Measurements from ENCODE around the gene GDF9. TPM values are rescaled to one million over a fixed set of nuclear protein-coding genes. Genes with fewer than 3 reads are reported as not detected.

GDF9 gene
- total RNA-seq, 1 experiment from 2014 or later = 0.49 TPM

GRCh38 chr5:132901036-132901435, 34.8 kb upstream of the GDF9 start:
- Histone ChIP-seq H3K36me3 (ENCODE audit: control insufficient read depth in 1 of 2, insufficient read depth in 2 of 2, low read length in 2 of 2) (peaks cover 22 to 27% of the 10 kb centered on the region in 2 experiments), H3K79me2 (ENCODE audit: insufficient read depth, low read length) (peaks cover 6% of the 10 kb centered on the region; the same call in 1 of the 2 replicates)

More at GRCh38 chr5:132901036-132901435, 34.8 kb upstream of the GDF9 start:
- intact Hi-C loops (cut with micrococcal nuclease) = no loop called here
- Histone ChIP-seq H2AFZ (ENCODE audit: low read depth, low read length, poor library complexity, severe bottlenecking) (no peak overlapping the region), H4K20me1 (ENCODE audit: insufficient read depth) (no peaks in the 10 kb centered on the region), H3K27ac (ENCODE audit: low read depth, low read length) (no peak overlapping the region), H3K9me3 (ENCODE audit: control insufficient read depth in 1 of 2, insufficient read depth in 1 of 2, low read depth in 1 of 2, low read length in 2 of 2) (no peaks in the 10 kb centered on the region), H3K9me2 (ENCODE audit: insufficient read depth) (no peaks in the 10 kb centered on the region), H3K4me2 (ENCODE audit: low read length) (no peak overlapping the region), H3K4me1 (ENCODE audit: control insufficient read depth in 1 of 2, insufficient read depth in 2 of 2, low read length in 2 of 2) (no peaks in the 10 kb centered on the region), H3K9ac (ENCODE audit: low read length) (no peak overlapping the region), H3K4me3 (replicated peaks in 1 of 2; ENCODE audit: low read depth in 1 of 2, low read length in 2 of 2) (no peak overlapping the region), H3K27me3 (ENCODE audit: insufficient read depth, low read length) (no peaks in the 10 kb centered on the region)
- no TSS peak for BruUV-seq (replicated peaks)
- no peak for TF ChIP-seq ELF1 (IDR thresholded peaks at IDR 0.05; ENCODE audit: borderline replicate concordance, low read depth)
- TF ChIP-seq SP1 (IDR thresholded peaks at IDR 0.05; ENCODE audit: low read depth) = no peak
- TF ChIP-seq ZFX (IDR thresholded peaks at IDR 0.05) = no peak
- TF ChIP-seq EGR1 (IDR thresholded peaks at IDR 0.05; ENCODE audit: low read depth) = no peak
- no peak for TF ChIP-seq EZH2phosphoT487 (IDR thresholded peaks at IDR 0.05; ENCODE audit: borderline replicate concordance)
- TF ChIP-seq MAX (IDR thresholded peaks at IDR 0.05) = no peak
- TF ChIP-seq JUND (IDR thresholded peaks at IDR 0.05) = no peak
- no peak for TF ChIP-seq ZNF274 (IDR thresholded peaks at IDR 0.05; ENCODE audit: low read depth, low read length)
- TF ChIP-seq POLR2AphosphoS5 (IDR thresholded peaks at IDR 0.05; ENCODE audit: low read depth, low read length) = no peak
- TF ChIP-seq FOSL1 (IDR thresholded peaks at IDR 0.05; ENCODE audit: low read depth) = no peak
- no peak for TF ChIP-seq RAD21 (IDR thresholded peaks at IDR 0.05; ENCODE audit: low read depth)
- TF ChIP-seq POLR2A (IDR thresholded peaks at IDR 0.05; ENCODE audit: borderline replicate concordance, extremely low read depth, insufficient read depth, insufficient read length) = no peak
- no peak for TF ChIP-seq ZBTB33 (IDR thresholded peaks at IDR 0.05; ENCODE audit: extremely low read depth, insufficient replicate concordance, low read length)
- TF ChIP-seq TCF7L2 (IDR thresholded peaks at IDR 0.05; ENCODE audit: borderline replicate concordance, extremely low read depth, insufficient read depth, insufficient read length) = no peak
- no peak for TF ChIP-seq SIN3A (IDR thresholded peaks at IDR 0.05; ENCODE audit: low read depth)
- DNase-seq (ENCODE audit: low read depth, low spot score) (no peak), ATAC-seq (no peak)
- CTCF ChIA-PET = no interaction called here
- RAD21 ChIA-PET (ENCODE audit: low non-redundant PET in 1 of 2, low total read pairs in 2 of 2, uncharacterized antibody in 2 of 2, unreplicated experiment in 2 of 2) = no interaction called here
- POLR2A ChIA-PET = no interaction called here

Data from HCT116 (cell line).